Mesendoderm (in vitro differentiated cells): Measurements from ENCODE around the gene LACRT.
"Not testable (repeated sequence)": the region's sequence is repeated elsewhere in the genome, so short reads cannot be mapped to it uniquely, and the experiment has no call there.

Experiments
- DNase-seq: peaks from one replicate; pipeline ENCODE4 v3.0.0; 2013
- H2AK5ac ChIP-seq: 2 replicates; pipeline ENCODE4 v1.6.1; 2013; ENCODE audit warnings: low read length, inconsistent platforms
- H2BK120ac ChIP-seq: 2 replicates; pipeline ENCODE4 v1.6.1; 2013; ENCODE audit warnings: low read depth, mild to moderate bottlenecking, low read length, moderate library complexity, mixed read lengths
- H2BK15ac ChIP-seq: replicated peaks from 2 replicates; pipeline ENCODE4 v1.6.1; 2013; ENCODE audit warnings: low read depth, mild to moderate bottlenecking, moderate library complexity
- H2BK5ac ChIP-seq: 2 replicates; pipeline ENCODE4 v1.6.1; 2013; ENCODE audit warnings: low read length, inconsistent platforms
- H3K18ac ChIP-seq: 2 replicates; pipeline ENCODE4 v1.6.1; 2013; ENCODE audit warnings: mild to moderate bottlenecking, low read length, mixed read lengths
- H3K23ac ChIP-seq: one replicate; pipeline ENCODE4 v1.6.1; 2013; ENCODE audit warnings: low read length
- H3K27ac ChIP-seq: 2 replicates; pipeline ENCODE4 v1.5.1; 2013; ENCODE audit warnings: low read depth, mild to moderate bottlenecking, inconsistent platforms, low read length, moderate library complexity
- H3K27me3 ChIP-seq: 2 replicates; pipeline ENCODE4 v1.6.1; 2013; ENCODE audit warnings: low read length, control low read depth, mild to moderate bottlenecking, inconsistent platforms; ENCODE audit not compliant: insufficient read depth, poor library complexity
- H3K36me3 ChIP-seq: 2 replicates; pipeline ENCODE4 v1.6.1; 2013; ENCODE audit warnings: low read length, inconsistent platforms; ENCODE audit not compliant: control insufficient read depth, insufficient read depth
- H3K4ac ChIP-seq: one replicate; pipeline ENCODE4 v1.6.1; 2013; ENCODE audit warnings: low read depth, mild to moderate bottlenecking, low read length, moderate library complexity
- H3K4me1 ChIP-seq: 2 replicates; pipeline ENCODE4 v1.6.1; 2013; ENCODE audit warnings: low read depth, low read length, inconsistent platforms; ENCODE audit not compliant: control insufficient read depth
- H3K4me2 ChIP-seq: 2 replicates; pipeline ENCODE4 v1.6.1; 2013; ENCODE audit warnings: low read length
- H3K4me3 ChIP-seq: 2 replicates; pipeline ENCODE4 v1.5.1; 2013; ENCODE audit warnings: mild to moderate bottlenecking, low read length
- H3K56ac ChIP-seq: one replicate; pipeline ENCODE4 v1.6.1; 2013; ENCODE audit warnings: low read length
- H3K79me1 ChIP-seq: 2 replicates; pipeline ENCODE4 v1.6.1; 2013; ENCODE audit warnings: low read length, inconsistent platforms
- H3K79me2 ChIP-seq: 2 replicates; pipeline ENCODE4 v1.6.1; 2013; ENCODE audit warnings: mild to moderate bottlenecking, low read length; ENCODE audit not compliant: control insufficient read depth, insufficient read depth
- H3K9ac ChIP-seq: 2 replicates; pipeline ENCODE4 v1.6.1; 2013; ENCODE audit warnings: low read length, inconsistent platforms
- H4K5ac ChIP-seq: one replicate; pipeline ENCODE4 v1.6.1; 2013; ENCODE audit warnings: low read length
- H4K8ac ChIP-seq: one replicate; pipeline ENCODE4 v1.6.1; 2013; ENCODE audit warnings: low read depth, mild to moderate bottlenecking, control low read depth, low read length, moderate library complexity
- WGBS: extraction: QIAGEN DNeasy Blood & Tissue Kit; methylation state at CpG from one replicate; pipeline ENCODE4 v1.1.7; 2013; ENCODE audit warnings: low lambda C conversion rate, missing lambda C conversion rate; ENCODE audit not compliant: insufficient coverage; ENCODE audit errors: extremely low coverage; 5-methylcytosine and 5-hydroxymethylcytosine counted together

The LACRT gene

GRCh38 chr12:54650409-54650808 is 15.7 kb upstream of the LACRT start:
- no peak overlapping the region for H3K9ac ChIP-seq
- no peak overlapping the region for H3K56ac ChIP-seq
- no peak overlapping the region for H4K5ac ChIP-seq
- no peak overlapping the region for H2AK5ac ChIP-seq
- H3K23ac ChIP-seq = no peak overlapping the region
- no peaks in the 10 kb centered on the region for H3K79me2 ChIP-seq
- no peaks in the 10 kb centered on the region for H3K4me1 ChIP-seq
- no peaks in the 10 kb centered on the region for H3K79me1 ChIP-seq
- H2BK120ac ChIP-seq = no peak overlapping the region
- H2BK5ac ChIP-seq = no peak overlapping the region
- no peak overlapping the region for H4K8ac ChIP-seq
- no peak for DNase-seq
- H3K4me3 ChIP-seq = no peak overlapping the region
- WGBS = no CpG with 5 or more reads among the region's 4 CpGs
- H2BK15ac ChIP-seq = no peak overlapping the region
- H3K27me3 ChIP-seq = no peaks in the 10 kb centered on the region
- no peak overlapping the region for H3K18ac ChIP-seq
- H3K4me2 ChIP-seq = no peak overlapping the region
- H3K4ac ChIP-seq = no peak overlapping the region
- no peak overlapping the region for H3K27ac ChIP-seq
- H3K36me3 ChIP-seq = no peaks in the 10 kb centered on the region

GRCh38 chr12:54649825-54650224 is 15.1 kb upstream of the LACRT start:
- Histone ChIP-seq H2AK5ac (no peak overlapping the region), H2BK120ac (no peak overlapping the region), H3K4me3 (no peak overlapping the region), H2BK5ac (no peak overlapping the region), H3K4ac (no peak overlapping the region), H3K56ac (no peak overlapping the region), H3K18ac (no peak overlapping the region), H3K9ac (no peak overlapping the region), H3K36me3 (no peaks in the 10 kb centered on the region), H2BK15ac (no peak overlapping the region), H3K4me2 (no peak overlapping the region), H3K23ac (no peak overlapping the region), H4K5ac (no peak overlapping the region), H3K27me3 (no peaks in the 10 kb centered on the region), H3K4me1 (no peaks in the 10 kb centered on the region), H3K79me1 (no peaks in the 10 kb centered on the region), H4K8ac (no peak overlapping the region), H3K27ac (no peak overlapping the region), H3K79me2 (no peaks in the 10 kb centered on the region)
- no peak for DNase-seq
- WGBS = no CpG with 5 or more reads among the region's 1 CpG

GRCh38 chr12:54648265-54648664 is 13.6 kb upstream of the LACRT start, which contains the start of gene DCD:
Gene DCD, minus strand, starts transcription at chr12:54648365. Its CDS starts 62 bp downstream, at chr12:54648303.
- Histone ChIP-seq H3K18ac (no peak within 1 kb of the TSS), H2AK5ac (no peak within 1 kb of the TSS), H3K4ac (no peak within 1 kb of the TSS), H3K23ac (no peak within 1 kb of the TSS), H3K36me3 (no peaks in the 10 kb centered on the region), H3K27ac (no peak within 1 kb of the TSS), H3K9ac (no peak within 1 kb of the TSS), H3K79me1 (no peaks in the 10 kb centered on the region), H3K79me2 (no peaks in the 10 kb centered on the region), H4K5ac (no peak within 1 kb of the TSS), H3K4me1 (no peaks in the 10 kb centered on the region), H2BK120ac (no peak within 1 kb of the TSS), H3K4me2 (no peak within 1 kb of the TSS), H2BK5ac (no peak within 1 kb of the TSS), H2BK15ac (no peak within 1 kb of the TSS), H3K4me3 (no peak within 1 kb of the TSS), H3K56ac (no peak within 1 kb of the TSS), H3K27me3 (no peaks in the 10 kb centered on the region), H4K8ac (no peak within 1 kb of the TSS)
- no CpG with 5 or more reads among the region's 2 CpGs for WGBS
- DNase-seq = no peak

GRCh38 chr12:54641554-54641953 is 6.9 kb upstream of the LACRT start:
- Histone ChIP-seq H3K79me1 (no peaks in the 10 kb centered on the region), H3K27ac (no peak overlapping the region), H3K4me3 (no peak overlapping the region), H3K79me2 (no peaks in the 10 kb centered on the region), H3K4me1 (no peaks in the 10 kb centered on the region), H3K23ac (no peak overlapping the region), H4K5ac (no peak overlapping the region), H4K8ac (no peak overlapping the region), H3K4ac (no peak overlapping the region), H3K9ac (no peak overlapping the region), H2BK5ac (no peak overlapping the region), H3K18ac (no peak overlapping the region), H2AK5ac (no peak overlapping the region), H3K27me3 (no peaks in the 10 kb centered on the region), H2BK120ac (no peak overlapping the region), H3K36me3 (no peaks in the 10 kb centered on the region), H2BK15ac (no peak overlapping the region), H3K4me2 (no peak overlapping the region), H3K56ac (no peak overlapping the region)
- no peak for DNase-seq
- no CpG with 5 or more reads among the region's 1 CpG for WGBS

GRCh38 chr12:54641089-54641488 is 6.4 kb upstream of the LACRT start:
- Histone ChIP-seq H3K9ac (no peak overlapping the region), H3K79me2 (no peaks in the 10 kb centered on the region), H3K4ac (no peak overlapping the region), H4K5ac (no peak overlapping the region), H2BK5ac (no peak overlapping the region), H3K18ac (no peak overlapping the region), H2BK120ac (no peak overlapping the region), H3K4me3 (no peak overlapping the region), H3K36me3 (no peaks in the 10 kb centered on the region), H3K79me1 (no peaks in the 10 kb centered on the region), H4K8ac (no peak overlapping the region), H3K23ac (no peak overlapping the region), H3K4me1 (no peaks in the 10 kb centered on the region), H2BK15ac (no peak overlapping the region), H3K56ac (no peak overlapping the region), H3K4me2 (no peak overlapping the region), H3K27ac (no peak overlapping the region), H2AK5ac (no peak overlapping the region), H3K27me3 (no peaks in the 10 kb centered on the region)
- DNase-seq = no peak
- WGBS = no CpG with 5 or more reads among the region's 4 CpGs

- not testable (repeated sequence) for H2BK120ac ChIP-seq, H3K4me2 ChIP-seq, H3K36me3 ChIP-seq, H3K4ac ChIP-seq, H3K27ac ChIP-seq, H3K23ac ChIP-seq, H3K9ac ChIP-seq, H2BK5ac ChIP-seq, H3K4me3 ChIP-seq, H3K4me1 ChIP-seq, H4K5ac ChIP-seq, H3K79me1 ChIP-seq, H2AK5ac ChIP-seq, H2BK15ac ChIP-seq, DNase-seq, H3K79me2 ChIP-seq, H3K18ac ChIP-seq, H3K56ac ChIP-seq, H4K8ac ChIP-seq, H3K27me3 ChIP-seq
- WGBS = no CpG with 5 or more reads among the region's 2 CpGs
Observed at GRCh38 chr12:54639112-54639511, 4.4 kb upstream of the LACRT start.
